SK-N-SH (cell line): ENCODE data around the gene ISG20. TPM values are rescaled to one million over a fixed set of nuclear protein-coding genes. Genes with fewer than 3 reads are reported as not detected.
A peak's percentile ranks its signal among the peaks of the same experiment; 100 is the strongest.

ENCODE experiments used
- CTCF ChIA-PET: fragments of 300-600, 350-600 bp; formaldehyde crosslinking; extraction: SDS; loops from one replicate; lab custom pipeline; 2021; lab: Yijun Ruan, JAX
- POLR2A ChIA-PET: fragments of 350-600 bp; sonication (Branson Sonifier 250); formaldehyde crosslinking; extraction: SDS; loops from one replicate; lab custom pipeline; 2020; ENCODE audit warnings: antibody characterized with exemption, inconsistent platforms; lab: Yijun Ruan, JAX
- DNase-seq: peaks from one replicate; pipeline ENCODE4 v3.0.0; 2012
- H2AFZ ChIP-seq: fragments of 200-600 bp; sonication (generic); 2 replicates; pipeline ENCODE4 v1.8.1; 2016; ENCODE audit warnings: antibody characterized with exemption, mild to moderate bottlenecking, low read depth
- H3F3A ChIP-seq: fragments of 200-600 bp; sonication (generic); replicated peaks from 2 replicates; pipeline ENCODE3; 2016; ENCODE audit warnings: antibody characterized with exemption, mild to moderate bottlenecking; ENCODE audit not compliant: insufficient read depth
- H3K27ac ChIP-seq, 2 experiments: fragments of 200-500 bp in 1 of 2; fragments of 200-600 bp in 1 of 2; sonication (Bioruptor generic) in 1 of 2; sonication (generic), shearing (Covaris generic) in 1 of 2; 2 replicates each; pipeline versions ENCODE4 v1.5.1 to v1.6.1; 2014 to 2016; ENCODE audit warnings: low read depth in 2 of 2, inconsistent platforms in 1 of 2, low read length in 1 of 2, mild to moderate bottlenecking in 1 of 2, mixed read lengths in 1 of 2
- H3K27me3 ChIP-seq: fragments of 200-600 bp; sonication (generic), shearing (Covaris generic); 2 replicates; pipeline ENCODE4 v1.6.1; 2016; ENCODE audit warnings: mixed run types; ENCODE audit not compliant: insufficient read depth
- H3K36me3 ChIP-seq, 2 experiments: fragments of 200-500 bp in 1 of 2; fragments of 200-600 bp in 1 of 2; sonication (Bioruptor generic) in 1 of 2; sonication (generic) in 1 of 2; replicated peaks in 1 of 2; 2 replicates each; pipeline versions ENCODE3 to v1.5.1; 2014 to 2016; ENCODE audit warnings: low read length in 1 of 2, mild to moderate bottlenecking in 1 of 2; ENCODE audit not compliant: insufficient read depth in 2 of 2, control insufficient read depth in 1 of 2
- H3K4me1 ChIP-seq, 2 experiments: fragments of 200-500 bp in 1 of 2; fragments of 200-600 bp in 1 of 2; sonication (Bioruptor generic) in 1 of 2; sonication (generic), shearing (Covaris generic) in 1 of 2; 2 replicates each; pipeline versions ENCODE4 v1.5.1 to v1.6.1; 2014 to 2016; ENCODE audit warnings: low read depth in 1 of 2, low read length in 1 of 2, mixed run types in 1 of 2; ENCODE audit not compliant: insufficient read depth in 2 of 2, control insufficient read depth in 1 of 2
- H3K4me2 ChIP-seq: fragments of 200-600 bp; sonication (generic), shearing (Covaris generic); 2 replicates; pipeline ENCODE4 v1.6.1; 2017; ENCODE audit warnings: mixed run types
- H3K4me3 ChIP-seq, 2 experiments: fragments of 200-500 bp in 1 of 2; fragments of 200-600 bp in 1 of 2; sonication (Bioruptor generic) in 1 of 2; sonication (generic), shearing (Covaris generic) in 1 of 2; 2 replicates each; pipeline versions ENCODE4 v1.5.1 to v1.8.1; 2014 to 2016; ENCODE audit warnings: low read depth in 2 of 2, inconsistent platforms in 1 of 2, low read length in 1 of 2, mild to moderate bottlenecking in 1 of 2, mixed read lengths in 1 of 2, moderate library complexity in 1 of 2
- H3K79me2 ChIP-seq: fragments of 200-600 bp; sonication (generic); 2 replicates; pipeline ENCODE4 v1.8.1; 2017; ENCODE audit warnings: mild to moderate bottlenecking; ENCODE audit not compliant: insufficient read depth
- H3K9ac ChIP-seq: fragments of 200-600 bp; sonication (generic); 2 replicates; pipeline ENCODE4 v1.6.1; 2017; ENCODE audit warnings: mixed run types
- H3K9me2 ChIP-seq: fragments of 200-600 bp; sonication (generic); 2 replicates; pipeline ENCODE4 v1.6.1; 2017; ENCODE audit warnings: mixed run types
- H3K9me3 ChIP-seq: fragments of 200-600 bp; sonication (generic); 2 replicates; pipeline ENCODE4 v1.6.1; 2017; ENCODE audit warnings: mixed run types, mild to moderate bottlenecking, moderate library complexity
- H4K20me1 ChIP-seq: fragments of 200-600 bp; sonication (generic); 2 replicates; pipeline ENCODE4 v1.6.1; 2017; ENCODE audit warnings: mild to moderate bottlenecking, mixed run types; ENCODE audit not compliant: insufficient read depth
- CHD2 ChIP-seq: fragments of 150-350 bp; IDR thresholded peaks from 2 replicates; pipeline ENCODE4 v1.6.1; 2018; ENCODE audit warnings: low read length; ENCODE audit not compliant: partially characterized antibody
- CTCF ChIP-seq: fragments of 200-600 bp; sonication (generic); IDR thresholded peaks from 2 replicates; pipeline ENCODE4 v1.6.1; 2017; ENCODE audit warnings: antibody characterized with exemption, mild to moderate bottlenecking, moderate library complexity
- ELF1 ChIP-seq: IDR thresholded peaks from 2 replicates; pipeline ENCODE4 v1.4.0; 2012
- EP300 ChIP-seq, 2 experiments: IDR thresholded peaks; 2 replicates each; pipeline versions ENCODE4 v1.4.0 to v1.6.1; 2012; ENCODE audit warnings: borderline replicate concordance in 1 of 2, low read depth in 1 of 2, low read length in 1 of 2
- FOSL2 ChIP-seq: IDR thresholded peaks from 2 replicates; pipeline ENCODE4 v1.4.0; 2012; ENCODE audit warnings: low read depth, mild to moderate bottlenecking, moderate library complexity, borderline replicate concordance
- FOXJ3 ChIP-seq: sonication (generic); formaldehyde crosslinking; IDR thresholded peaks from 2 replicates; pipeline ENCODE4 v1.5.1; 2020; ENCODE audit warnings: mild to moderate bottlenecking, missing genetic modification reagents
- GABPA ChIP-seq: IDR thresholded peaks from 2 replicates; pipeline ENCODE4 v1.4.0; 2012; ENCODE audit warnings: low read depth, mild to moderate bottlenecking
- GATA2 ChIP-seq: sonication (generic); formaldehyde crosslinking; IDR thresholded peaks from 2 replicates; pipeline ENCODE4 v1.5.0; 2020; ENCODE audit warnings: mild to moderate bottlenecking, missing genetic modification reagents
- IRF3 ChIP-seq: fragments of 150-350 bp; IDR thresholded peaks from 2 replicates; pipeline ENCODE4 v1.6.1; 2016; ENCODE audit warnings: mild to moderate bottlenecking, low read depth, low read length
- JUND ChIP-seq: IDR thresholded peaks from 2 replicates; pipeline ENCODE4 v1.4.0; 2012
- MEF2A ChIP-seq: IDR thresholded peaks from 2 replicates; pipeline ENCODE4 v1.4.0; 2012; ENCODE audit warnings: low read depth, borderline replicate concordance
- NFIC ChIP-seq: IDR thresholded peaks from 2 replicates; pipeline ENCODE4 v1.4.0; 2012; ENCODE audit warnings: borderline replicate concordance
- NRF1 ChIP-seq: IDR thresholded peaks from 2 replicates; pipeline ENCODE4 v1.6.1; 2012; ENCODE audit warnings: low read depth, mild to moderate bottlenecking, low read length
- PBX3 ChIP-seq: IDR thresholded peaks from 2 replicates; pipeline ENCODE4; 2012
- POLR2AphosphoS5 ChIP-seq: IDR thresholded peaks from 2 replicates; pipeline ENCODE4 v1.6.1; 2012; ENCODE audit warnings: low read depth, low read length
- RAD21 ChIP-seq: IDR thresholded peaks from 2 replicates; pipeline ENCODE4 v1.6.1; 2012; ENCODE audit warnings: mild to moderate bottlenecking, low read length
- RCOR1 ChIP-seq: fragments of 150-350 bp; IDR thresholded peaks from 2 replicates; pipeline ENCODE4 v1.6.1; 2017; ENCODE audit warnings: antibody characterized with exemption, low read length
- REST ChIP-seq: IDR thresholded peaks from 2 replicates; pipeline ENCODE4 v1.6.1; 2012; ENCODE audit warnings: mild to moderate bottlenecking, low read depth, low read length, moderate library complexity
- RFX5 ChIP-seq: IDR thresholded peaks from 2 replicates; pipeline ENCODE4 v1.6.1; 2012; ENCODE audit warnings: mild to moderate bottlenecking, improper control_type of control experiment, low read length
- SIN3A ChIP-seq: IDR thresholded peaks from 2 replicates; pipeline ENCODE4 v1.6.1; 2012; ENCODE audit warnings: low read depth, mild to moderate bottlenecking, low read length, moderate library complexity, borderline replicate concordance
- SMC3 ChIP-seq: IDR thresholded peaks from 2 replicates; pipeline ENCODE4 v1.6.1; 2012; ENCODE audit warnings: low read depth, low read length, improper control_type of control experiment
- TCF12 ChIP-seq: IDR thresholded peaks from 2 replicates; pipeline ENCODE4 v1.4.0; 2012
- USF1 ChIP-seq: IDR thresholded peaks from 2 replicates; pipeline ENCODE4 v1.4.0; 2012; ENCODE audit warnings: low read depth, borderline replicate concordance
- YY1 ChIP-seq: IDR thresholded peaks from 2 replicates; pipeline ENCODE4 v1.4.0; 2012; ENCODE audit warnings: low read depth, mild to moderate bottlenecking
- ZBTB33 ChIP-seq: IDR thresholded peaks from 2 replicates; pipeline ENCODE4 v1.4.0; 2012; ENCODE audit warnings: low read depth, borderline replicate concordance
- WGBS: methylation state at CpG from one replicate; pipeline ENCODE4 v1.1.6; 2017; ENCODE audit warnings: low lambda C conversion rate; 5-methylcytosine and 5-hydroxymethylcytosine counted together
- polyA plus RNA-seq, 3 experiments: library from polyadenylated mRNA; depleted of rRNA; stranded (reverse); fragments of >200 nt; gene quantifications; 2 replicates each; pipeline ENCODE4 v1.2.3, GENCODE V29; 2012

Gene ISG20
- polyA plus RNA-seq, 1 of the 3 experiments (the other 2 are of a cell fraction) = 2.0 TPM

- ChIA-PET POLR2A (no interaction called here), CTCF (no interaction called here)
- Histone ChIP-seq H3K36me3 (peaks cover 32 to 35% of the 10 kb centered on the region in 2 experiments), H2AFZ (no peak overlapping the region), H3F3A (no peaks in the 10 kb centered on the region), H3K27me3 (no peaks in the 10 kb centered on the region), H3K4me1 (peaks cover 17 to 18% of the 10 kb centered on the region in 2 experiments), H3K9me2 (no peaks in the 10 kb centered on the region), H3K79me2 (peaks cover 70% of the 10 kb centered on the region), H3K9ac (peak overlapping the region; percentile 99; the same call in 1 of the 2 replicates), H3K4me3 (peak overlapping the region; percentile 87 to 93), H3K9me3 (no peaks in the 10 kb centered on the region), H3K27ac (peak overlapping the region in 1 of 2 experiments; percentile 84; a peak in 2 of 4 replicates), H3K4me2 (peak overlapping the region; percentile 95), H4K20me1 (peaks cover 62% of the 10 kb centered on the region)
- WGBS = 4% methylated on average over 2 of the region's 2 CpGs
- no peak for DNase-seq
- TF ChIP-seq CHD2 = no peak
- TF ChIP-seq CTCF = no peak
- no peak for TF ChIP-seq RCOR1
- TF ChIP-seq GATA2 = no peak
- peak; percentile 82 for TF ChIP-seq JUND
- TF ChIP-seq RFX5 = no peak
- 0 out of 4 replicates have a peak, but pooled peaks of 1 of the 2 experiments have one; percentile 19 for TF ChIP-seq EP300 (IDR thresholded peaks at IDR 0.05; ENCODE audit: borderline replicate concordance in 1 of 2, low read depth in 1 of 2, low read length in 1 of 2)
- TF ChIP-seq USF1 = no peak
- no peak for TF ChIP-seq YY1
- no peak for TF ChIP-seq POLR2AphosphoS5
- TF ChIP-seq PBX3 = no peak; the same call in 1 of the 2 replicates
- no peak for TF ChIP-seq NRF1
- TF ChIP-seq REST = no peak
- no peak for TF ChIP-seq SMC3
- TF ChIP-seq GABPA = no peak
- no peak for TF ChIP-seq FOXJ3 (CRISPR knock-in tag)
- TF ChIP-seq ELF1 = no peak
- no peak for TF ChIP-seq IRF3
- TF ChIP-seq FOSL2 = peak; percentile 96
- no peak for TF ChIP-seq RAD21
- no peak for TF ChIP-seq ZBTB33
- 0 out of 2 replicates have a peak, but pooled peaks have one; percentile 31 for TF ChIP-seq NFIC
- peak; percentile 39; the same call in 1 of the 2 replicates for TF ChIP-seq TCF12
- TF ChIP-seq SIN3A = 0 out of 2 replicates have a peak, but pooled peaks have one; percentile 29
- no peak for TF ChIP-seq MEF2A
These were observed 15.8 kb upstream of the ISG20 start for GRCh38 chr15:88623061-88623460.
